ENCODE results near the gene H2BK1.

The H2BK1 gene

GRCh38 chr7:151243045-151243349 lies 32.7 kb upstream of the H2BK1 start:
- Histone ChIP-seq H3K36me3 (ENCODE audit: insufficient read depth, low read length) (peaks cover 14% of the 10 kb centered on the region), H3K4me1 (ENCODE audit: insufficient read depth, low read length) (peaks cover 43% of the 10 kb centered on the region), H3K79me2 (ENCODE audit: insufficient read depth, low read length) (no peaks in the 10 kb centered on the region), H3K27me3 (ENCODE audit: insufficient read depth, low read length, poor library complexity) (peaks cover 36% of the 10 kb centered on the region), H3K4me2 (ENCODE audit: insufficient read depth, low read length) (peak overlapping the region; percentile 72), H3K9ac (ENCODE audit: low read depth, low read length) (peak overlapping the region; percentile 45), H3K27ac (ENCODE audit: low read length) (peak overlapping the region; percentile 38), H3K9me3 (ENCODE audit: insufficient read depth, low read length, severe bottlenecking) (no peaks in the 10 kb centered on the region), H4K20me1 (ENCODE audit: insufficient read depth, low read length) (peaks cover 32% of the 10 kb centered on the region; the same call in 1 of the 2 replicates), H3K4me3 (ENCODE audit: low read depth in 1 of 2, low read length in 2 of 2) (peak overlapping the region in 1 of 2 experiments; percentile 56; a peak in 3 of 4 replicates), H2AFZ (ENCODE audit: low read depth, low read length) (peak overlapping the region; percentile 28)
- DNase-seq (no peak), ATAC-seq (ENCODE audit: insufficient read depth, low read depth) (peak; percentile 3; the same call in 2 of the 3 replicates)
- TF ChIP-seq CTCF (IDR thresholded peaks at IDR 0.05; ENCODE audit: borderline replicate concordance, extremely low read depth, low read length, poor library complexity, severe bottlenecking) (no peak), EZH2 (IDR thresholded peaks at IDR 0.05; ENCODE audit: borderline replicate concordance, low read depth, low read length, severe bottlenecking) (no peak)

DNA sequence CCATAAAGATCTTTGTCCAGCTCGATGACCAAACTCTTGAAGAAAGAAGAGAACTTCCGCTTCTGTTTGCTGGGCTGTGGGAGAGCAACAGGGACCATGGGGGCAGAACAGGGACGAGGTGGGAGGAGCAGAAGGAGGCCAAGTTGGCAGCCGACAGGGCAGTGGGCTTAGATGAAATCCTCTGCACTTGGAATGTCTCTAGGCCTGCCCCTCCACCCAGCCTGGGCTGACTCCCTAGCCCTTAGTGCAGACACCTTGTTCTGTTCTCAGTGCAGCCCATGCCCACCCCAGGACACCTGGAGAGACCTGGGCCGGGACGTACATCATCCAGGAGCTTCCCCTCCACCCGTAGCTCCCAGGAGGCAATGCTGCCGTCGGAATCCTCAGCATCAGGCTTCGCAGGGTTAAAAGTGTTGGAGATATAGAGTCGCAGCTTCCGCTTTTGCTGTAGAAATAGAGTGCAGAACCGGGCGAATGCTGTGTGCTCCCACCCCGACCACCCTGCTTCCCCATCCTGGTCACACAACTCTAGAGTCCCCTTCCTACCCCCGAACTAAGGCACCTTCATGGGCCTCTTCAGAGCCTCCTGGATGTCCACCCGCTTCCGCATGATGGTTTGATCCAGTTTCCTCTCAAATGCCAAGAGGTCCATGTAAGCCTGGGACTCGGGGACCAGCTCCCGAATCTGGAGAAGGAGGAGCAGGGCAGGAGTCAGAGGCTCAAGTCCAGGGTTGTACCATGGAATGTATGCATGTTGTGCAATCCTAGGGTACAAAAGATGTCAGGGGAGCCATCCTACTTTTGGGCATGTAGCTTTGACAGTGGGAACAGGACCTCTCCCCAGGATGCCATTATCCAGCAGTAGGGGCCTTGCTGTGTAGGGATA lies 32.1 kb upstream of the H2BK1 start:
- TF ChIP-seq EZH2 (IDR thresholded peaks at IDR 0.05; ENCODE audit: borderline replicate concordance, low read depth, low read length, severe bottlenecking) (no peak), CTCF (IDR thresholded peaks at IDR 0.05; ENCODE audit: borderline replicate concordance, extremely low read depth, low read length, poor library complexity, severe bottlenecking) (no peak)
- Histone ChIP-seq H3K27ac (ENCODE audit: low read length) (no peak overlapping the region), H3K4me1 (ENCODE audit: insufficient read depth, low read length) (peaks cover 37% of the 10 kb centered on the region), H3K27me3 (ENCODE audit: insufficient read depth, low read length, poor library complexity) (peaks cover 30% of the 10 kb centered on the region), H3K4me2 (ENCODE audit: insufficient read depth, low read length) (peak overlapping the region; percentile 72), H3K9me3 (ENCODE audit: insufficient read depth, low read length, severe bottlenecking) (no peaks in the 10 kb centered on the region), H3K4me3 (ENCODE audit: low read depth in 1 of 2, low read length in 2 of 2) (peak overlapping the region in 1 of 2 experiments; percentile 56; a peak in 2 of 4 replicates), H3K36me3 (ENCODE audit: insufficient read depth, low read length) (peaks cover 20% of the 10 kb centered on the region), H3K9ac (ENCODE audit: low read depth, low read length) (peak overlapping the region; percentile 45; the same call in 1 of the 2 replicates), H4K20me1 (ENCODE audit: insufficient read depth, low read length) (peaks cover 32% of the 10 kb centered on the region; the same call in 1 of the 2 replicates), H2AFZ (ENCODE audit: low read depth, low read length) (peak overlapping the region; percentile 28; the same call in 1 of the 2 replicates), H3K79me2 (ENCODE audit: insufficient read depth, low read length) (no peaks in the 10 kb centered on the region; the same call in 1 of the 2 replicates)
- DNase-seq = no peak
- no peak for ATAC-seq (ENCODE audit: insufficient read depth, low read depth)

- no peak overlapping the region for H2AFZ ChIP-seq (ENCODE audit: low read depth, low read length)
- H3K4me1 ChIP-seq (ENCODE audit: insufficient read depth, low read length) = peaks cover 36% of the 10 kb centered on the region
- no peak overlapping the region for H3K27ac ChIP-seq (ENCODE audit: low read length)
- no peak overlapping the region for H3K4me2 ChIP-seq (ENCODE audit: insufficient read depth, low read length)
- no peak for ATAC-seq (ENCODE audit: insufficient read depth, low read depth)
- no peaks in the 10 kb centered on the region for H3K9me3 ChIP-seq (ENCODE audit: insufficient read depth, low read length, severe bottlenecking)
- H3K27me3 ChIP-seq (ENCODE audit: insufficient read depth, low read length, poor library complexity) = peaks cover 24% of the 10 kb centered on the region
- DNase-seq = no peak
- H3K79me2 ChIP-seq (ENCODE audit: insufficient read depth, low read length) = peaks cover 6% of the 10 kb centered on the region; the same call in 1 of the 2 replicates
- no peak for TF ChIP-seq CTCF (IDR thresholded peaks at IDR 0.05; ENCODE audit: borderline replicate concordance, extremely low read depth, low read length, poor library complexity, severe bottlenecking)
- no peak for TF ChIP-seq EZH2 (IDR thresholded peaks at IDR 0.05; ENCODE audit: borderline replicate concordance, low read depth, low read length, severe bottlenecking)
- H3K9ac ChIP-seq (ENCODE audit: low read depth, low read length) = no peak overlapping the region
- peaks cover 26% of the 10 kb centered on the region for H3K36me3 ChIP-seq (ENCODE audit: insufficient read depth, low read length)
- H4K20me1 ChIP-seq (ENCODE audit: insufficient read depth, low read length) = peaks cover 32% of the 10 kb centered on the region; the same call in 1 of the 2 replicates
- no peak overlapping the region for H3K4me3 ChIP-seq (ENCODE audit: low read depth in 1 of 2, low read length in 2 of 2)
Measured at GRCh38 chr7:151241755-151242096, 31.4 kb upstream of the H2BK1 start.

Measured in DND-41 (cell line).